Testis (tissue), 3 donors: ENCODE measurements around the gene CRYBB2. TPM values are rescaled to one million over a fixed set of nuclear protein-coding genes. Genes with fewer than 3 reads are reported as not detected.
A peak's percentile ranks its signal among the peaks of the same experiment; 100 is the strongest.

Source experiments
- DNase-seq: peaks from one replicate; pipeline ENCODE4 v3.0.0-alpha.2; 2019
- H3K27ac ChIP-seq, 2 donors: fragments of 200-600 bp; sonication (generic); one replicate each; pipeline ENCODE4 v1.5.1; 2019
- H3K27me3 ChIP-seq: fragments of 200-600 bp; sonication (generic); one replicate; pipeline ENCODE4 v1.5.1; 2019
- H3K36me3 ChIP-seq: fragments of 200-600 bp; sonication (generic); one replicate; pipeline ENCODE4 v1.5.1; 2017; ENCODE audit warnings: low read depth; ENCODE audit errors: missing control alignments
- H3K4me1 ChIP-seq: fragments of 200-600 bp; sonication (generic); one replicate; pipeline ENCODE4 v1.5.1; 2019
- H3K4me3 ChIP-seq, 2 donors: fragments of 200-600 bp; sonication (generic); one replicate each; pipeline ENCODE4 v1.5.1; 2017 to 2019
- H3K9me3 ChIP-seq: fragments of 200-600 bp; sonication (generic); one replicate; pipeline ENCODE4 v1.5.1; 2017
- CTCF ChIP-seq, 3 experiments: fragments of 450-650 bp in 2 of 3; fragments of 200-600 bp in 1 of 3; sonication (generic) in 1 of 3; IDR thresholded peaks; one replicate each; pipeline ENCODE4 v1.5.1; 2016 to 2019; ENCODE audit warnings: antibody characterized with exemption in 3 of 3, mild to moderate bottlenecking in 2 of 3, moderate library complexity in 1 of 3
- POLR2A ChIP-seq: fragments of 450-650 bp; IDR thresholded peaks from one replicate; pipeline ENCODE4 v1.6.1; 2017; ENCODE audit warnings: antibody characterized with exemption, mild to moderate bottlenecking, moderate library complexity
- WGBS, 2 donors: methylation state at CpG; one replicate each; pipeline ENCODE4 v1.1.5; 2018; 5-methylcytosine and 5-hydroxymethylcytosine counted together
- intact Hi-C: fragments of 100-400 bp; cut with DNase I; formaldehyde crosslinking; loops from one replicate; pipeline ENCODE4 v1.15.1; 2023; ENCODE audit warnings: low total_unique reads
- polyA plus RNA-seq: library from polyadenylated mRNA; stranded (reverse); fragments of 350-450 nt; fragmentation: Illumina TruSeq; extraction: RNeasy Lipid Tissue Mini Kit (QIAGEN cat#74804); gene quantifications from one replicate; pipeline ENCODE4 v1.2.3, GENCODE V29; 2014; ENCODE audit warnings: low read depth, low replicate concordance; ENCODE audit not compliant: insufficient read depth
- total RNA-seq, 2 donors: library from RNA; depleted of rRNA; stranded (reverse); fragments of >200 nt; gene quantifications; one replicate each; pipeline ENCODE4 v1.2.3, GENCODE V29; 2016

The CRYBB2 gene
- total and polyA plus RNA-seq, 3 donors from 2014 or later, result 2.4 to 5.2 (median 4.4) TPM

- H3K9me3 ChIP-seq, result no peaks in the 10 kb centered on the region
- H3K4me3 ChIP-seq, result no peak overlapping the region
- no peak for DNase-seq
- no peaks in the 10 kb centered on the region for H3K36me3 ChIP-seq
- H3K4me1 ChIP-seq, result no peaks in the 10 kb centered on the region
- intact Hi-C loops, result no loop called here
- H3K27ac ChIP-seq, result no peak overlapping the region
- H3K27me3 ChIP-seq, result no peaks in the 10 kb centered on the region
- TF ChIP-seq POLR2A (no peak), CTCF (IDR thresholded peaks at IDR 0.05) (no peak)
- WGBS, 2 donors, result 73 to 97% methylated on average over 2 of the region's 2 CpGs
Measured at GRCh38 chr22:25208328-25208727, 11.1 kb upstream of the CRYBB2 start.

GRCh38 chr22:25208743-25209505, 10.5 kb upstream of the CRYBB2 start:
- H3K36me3 ChIP-seq, result no peaks in the 10 kb centered on the region
- H3K9me3 ChIP-seq, result no peaks in the 10 kb centered on the region
- H3K4me3 ChIP-seq, result no peak overlapping the region
- intact Hi-C loops, result no loop called here
- no peak overlapping the region for H3K27ac ChIP-seq
- 79 to 94% methylated on average over 15 to 17 of the region's 17 CpGs for WGBS, 2 donors
- DNase-seq, result no peak
- no peaks in the 10 kb centered on the region for H3K27me3 ChIP-seq
- TF ChIP-seq POLR2A (no peak), CTCF (IDR thresholded peaks at IDR 0.05) (no peak)
- no peaks in the 10 kb centered on the region for H3K4me1 ChIP-seq

GRCh38 chr22:25210793-25211192, 8.6 kb upstream of the CRYBB2 start:
- H3K9me3 ChIP-seq, result no peaks in the 10 kb centered on the region
- TF ChIP-seq POLR2A (no peak), CTCF (IDR thresholded peaks at IDR 0.05) (no peak)
- no peaks in the 10 kb centered on the region for H3K27me3 ChIP-seq
- no peaks in the 10 kb centered on the region for H3K4me1 ChIP-seq
- DNase-seq, result no peak
- no peak overlapping the region for H3K27ac ChIP-seq
- H3K36me3 ChIP-seq, result no peaks in the 10 kb centered on the region
- WGBS, 2 donors, result 92 to 93% methylated on average over 2 to 3 of the region's 3 CpGs
- intact Hi-C loops, result no loop called here
- no peak overlapping the region for H3K4me3 ChIP-seq

GRCh38 chr22:25212337-25212736, 7.1 kb upstream of the CRYBB2 start:
- no peaks in the 10 kb centered on the region for H3K27me3 ChIP-seq
- WGBS, 2 donors, result 37 to 47% methylated on average over 3 of the region's 3 CpGs
- no peak for TF ChIP-seq CTCF (IDR thresholded peaks at IDR 0.05)
- TF ChIP-seq POLR2A, result no peak
- intact Hi-C loops, result no loop called here
- H3K9me3 ChIP-seq, result no peaks in the 10 kb centered on the region
- DNase-seq, result peak; percentile 64
- H3K36me3 ChIP-seq, result no peaks in the 10 kb centered on the region
- H3K4me3 ChIP-seq, result no peak overlapping the region
- H3K4me1 ChIP-seq, result no peaks in the 10 kb centered on the region
- no peak overlapping the region for H3K27ac ChIP-seq

GRCh38 chr22:25213221-25213620, 6.2 kb upstream of the CRYBB2 start:
- intact Hi-C loops, result no loop called here
- no peaks in the 10 kb centered on the region for H3K27me3 ChIP-seq
- H3K4me3 ChIP-seq, result no peak overlapping the region
- DNase-seq, result no peak
- TF ChIP-seq CTCF (IDR thresholded peaks at IDR 0.05) (no peak), POLR2A (no peak)
- 76 to 83% methylated on average over 3 of the region's 3 CpGs for WGBS, 2 donors
- no peaks in the 10 kb centered on the region for H3K36me3 ChIP-seq
- H3K4me1 ChIP-seq, result no peaks in the 10 kb centered on the region
- no peaks in the 10 kb centered on the region for H3K9me3 ChIP-seq
- H3K27ac ChIP-seq, result no peak overlapping the region
